ENCODE data around the gene CWC27. TPM values are rescaled to one million over a fixed set of nuclear protein-coding genes. Genes with fewer than 3 reads are reported as not detected.
A peak's percentile ranks its signal among the peaks of the same experiment; 100 is the strongest.

CWC27 gene
- total RNA-seq, 1 donor from 2014 or later: 29.3 TPM

DNA sequence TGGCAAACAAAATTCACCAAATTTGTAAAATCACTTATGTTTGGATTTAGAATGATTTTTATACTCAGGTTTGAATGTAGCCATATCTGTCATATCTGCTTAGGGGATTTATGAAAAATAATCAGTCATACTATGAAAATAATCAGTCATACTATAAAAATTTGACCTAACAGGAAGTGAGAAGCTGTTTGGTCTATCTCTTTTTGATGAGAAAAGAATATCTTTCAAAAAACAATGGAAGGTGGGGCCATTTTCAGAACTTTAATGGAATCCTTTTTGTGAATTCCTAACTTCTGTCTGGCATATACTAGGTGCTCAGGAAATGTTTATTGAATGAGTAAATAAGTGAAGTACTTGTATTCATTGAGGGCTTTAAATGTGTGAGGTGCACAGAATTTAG is 70.1 kb downstream of the CWC27 start:
- TF ChIP-seq, protein P1, sequence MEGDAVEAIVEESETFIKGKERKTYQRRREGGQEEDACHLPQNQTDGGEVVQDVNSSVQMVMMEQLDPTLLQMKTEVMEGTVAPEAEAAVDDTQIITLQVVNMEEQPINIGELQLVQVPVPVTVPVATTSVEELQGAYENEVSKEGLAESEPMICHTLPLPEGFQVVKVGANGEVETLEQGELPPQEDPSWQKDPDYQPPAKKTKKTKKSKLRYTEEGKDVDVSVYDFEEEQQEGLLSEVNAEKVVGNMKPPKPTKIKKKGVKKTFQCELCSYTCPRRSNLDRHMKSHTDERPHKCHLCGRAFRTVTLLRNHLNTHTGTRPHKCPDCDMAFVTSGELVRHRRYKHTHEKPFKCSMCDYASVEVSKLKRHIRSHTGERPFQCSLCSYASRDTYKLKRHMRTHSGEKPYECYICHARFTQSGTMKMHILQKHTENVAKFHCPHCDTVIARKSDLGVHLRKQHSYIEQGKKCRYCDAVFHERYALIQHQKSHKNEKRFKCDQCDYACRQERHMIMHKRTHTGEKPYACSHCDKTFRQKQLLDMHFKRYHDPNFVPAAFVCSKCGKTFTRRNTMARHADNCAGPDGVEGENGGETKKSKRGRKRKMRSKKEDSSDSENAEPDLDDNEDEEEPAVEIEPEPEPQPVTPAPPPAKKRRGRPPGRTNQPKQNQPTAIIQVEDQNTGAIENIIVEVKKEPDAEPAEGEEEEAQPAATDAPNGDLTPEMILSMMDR (IDR thresholded peaks at IDR 0.05; ENCODE audit: unreplicated experiment): no peak
- H3K9me3 Mint-ChIP-seq (ENCODE audit: unreplicated experiment): no peaks in the 10 kb centered on the region
- DNase-seq (ENCODE audit: low spot score): no peak
- H3K27ac Mint-ChIP-seq (ENCODE audit: unreplicated experiment): no peak overlapping the region
- H3K4me3 Mint-ChIP-seq (ENCODE audit: unreplicated experiment): no peak overlapping the region
- H3K27me3 Mint-ChIP-seq (ENCODE audit: unreplicated experiment): no peaks in the 10 kb centered on the region
- peaks cover 25% of the 10 kb centered on the region for H3K36me3 Mint-ChIP-seq (ENCODE audit: low read depth, unreplicated experiment)
- H3K4me1 Mint-ChIP-seq (ENCODE audit: unreplicated experiment): peaks cover 26% of the 10 kb centered on the region

DNA sequence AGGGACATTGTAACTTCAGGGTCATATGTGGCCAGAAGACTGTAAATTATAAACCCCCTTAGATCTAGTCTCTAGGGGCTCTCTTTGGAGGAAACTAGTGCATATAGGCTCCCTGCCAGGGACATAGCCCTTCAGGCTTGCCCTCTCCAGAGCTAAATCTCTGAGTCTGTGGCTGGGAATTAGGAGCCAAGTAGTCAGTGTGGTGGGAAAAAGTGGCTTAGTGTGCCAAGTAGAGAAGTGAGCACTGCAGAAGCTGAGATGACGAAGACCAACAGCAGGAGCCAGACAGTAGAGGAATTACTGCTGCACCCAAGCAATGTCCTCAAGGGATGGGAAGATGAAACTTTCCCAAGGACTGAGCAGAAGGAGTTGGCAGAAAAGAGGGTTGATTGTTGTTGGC is 71.2 kb downstream of the CWC27 start:
- Mint-ChIP-seq H3K9me3 (ENCODE audit: unreplicated experiment) (no peaks in the 10 kb centered on the region), H3K27me3 (ENCODE audit: unreplicated experiment) (no peaks in the 10 kb centered on the region), H3K4me3 (ENCODE audit: unreplicated experiment) (no peak overlapping the region), H3K36me3 (ENCODE audit: low read depth, unreplicated experiment) (peaks cover 35% of the 10 kb centered on the region), H3K4me1 (ENCODE audit: unreplicated experiment) (peaks cover 18% of the 10 kb centered on the region), H3K27ac (ENCODE audit: unreplicated experiment) (no peak overlapping the region)
- no peak for DNase-seq (ENCODE audit: low spot score)
- TF ChIP-seq, protein P1 (IDR thresholded peaks at IDR 0.05; ENCODE audit: unreplicated experiment): no peak

DNA sequence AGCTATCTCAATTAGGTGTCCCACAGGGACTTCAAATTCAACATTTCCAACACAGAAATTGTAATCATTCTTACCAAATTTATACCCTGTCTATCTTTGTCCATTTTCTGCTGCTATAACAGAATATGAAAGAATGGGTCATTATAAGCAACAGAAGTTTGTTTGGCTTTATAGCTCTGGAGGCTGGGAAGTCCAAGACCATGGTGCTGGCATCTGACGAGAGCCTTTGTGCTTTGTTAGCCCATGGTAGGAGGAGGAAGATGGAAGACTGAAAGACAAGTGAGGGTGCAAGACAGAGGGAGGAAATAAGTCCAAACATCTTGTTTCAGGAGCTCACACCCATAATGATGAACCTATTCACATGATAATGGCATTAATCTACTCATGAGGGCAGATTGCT is 72.2 kb downstream of the CWC27 start:
- no peaks in the 10 kb centered on the region for H3K9me3 Mint-ChIP-seq (ENCODE audit: unreplicated experiment)
- no peak overlapping the region for H3K27ac Mint-ChIP-seq (ENCODE audit: unreplicated experiment)
- no peak for DNase-seq (ENCODE audit: low spot score)
- H3K36me3 Mint-ChIP-seq (ENCODE audit: low read depth, unreplicated experiment): peaks cover 45% of the 10 kb centered on the region
- H3K4me1 Mint-ChIP-seq (ENCODE audit: unreplicated experiment): peaks cover 18% of the 10 kb centered on the region
- TF ChIP-seq, protein P1 (IDR thresholded peaks at IDR 0.05; ENCODE audit: unreplicated experiment): no peak
- H3K27me3 Mint-ChIP-seq (ENCODE audit: unreplicated experiment): no peaks in the 10 kb centered on the region
- H3K4me3 Mint-ChIP-seq (ENCODE audit: unreplicated experiment): peak overlapping the region; percentile 65

DNA sequence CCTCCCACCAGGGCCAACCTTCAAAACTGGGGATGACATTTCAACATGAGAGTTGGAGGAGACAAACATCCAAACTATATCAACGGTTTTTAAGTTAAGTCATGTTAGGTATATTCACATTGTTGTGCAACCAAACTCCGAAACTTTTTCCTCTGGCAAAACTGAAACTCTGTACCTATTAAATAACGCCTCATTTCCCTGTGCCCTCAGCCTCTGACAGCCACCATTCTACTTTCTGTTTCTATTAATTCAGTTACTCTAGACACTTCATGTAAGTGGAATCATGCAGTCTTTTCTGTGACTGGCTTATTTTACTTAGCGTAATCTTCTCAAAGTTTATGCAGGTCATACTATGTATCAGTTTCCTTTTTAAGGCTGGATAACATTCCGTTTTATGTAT is 85.0 kb downstream of the CWC27 start:
- Mint-ChIP-seq H3K27ac (ENCODE audit: unreplicated experiment) (no peak overlapping the region), H3K36me3 (ENCODE audit: low read depth, unreplicated experiment) (no peaks in the 10 kb centered on the region), H3K9me3 (ENCODE audit: unreplicated experiment) (no peaks in the 10 kb centered on the region), H3K4me1 (ENCODE audit: unreplicated experiment) (no peaks in the 10 kb centered on the region), H3K27me3 (ENCODE audit: unreplicated experiment) (peaks cover 2% of the 10 kb centered on the region), H3K4me3 (ENCODE audit: unreplicated experiment) (no peak overlapping the region)
- TF ChIP-seq, protein P1 (IDR thresholded peaks at IDR 0.05; ENCODE audit: unreplicated experiment): no peak
- DNase-seq (ENCODE audit: low spot score): no peak

DNA sequence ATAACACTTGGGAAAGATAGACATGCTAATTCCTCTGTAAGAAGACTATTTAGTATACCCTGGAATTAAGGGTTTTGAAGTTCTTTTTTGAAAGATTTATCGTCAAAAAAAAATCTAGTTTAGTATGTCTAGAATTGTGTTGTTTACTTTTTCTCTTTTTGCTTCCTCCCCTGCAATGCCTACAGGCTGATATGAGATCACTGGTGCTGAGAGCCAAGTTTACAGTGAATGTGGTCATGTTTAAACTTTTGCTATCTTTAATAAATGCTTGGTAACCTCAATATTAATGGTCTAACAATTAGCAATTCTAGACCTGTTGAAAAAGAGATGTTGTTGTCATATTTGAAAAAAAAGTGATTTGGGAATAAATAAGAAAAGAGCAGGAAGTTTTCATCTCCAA is 86.1 kb downstream of the CWC27 start:
- no peaks in the 10 kb centered on the region for H3K27me3 Mint-ChIP-seq (ENCODE audit: unreplicated experiment)
- DNase-seq (ENCODE audit: low spot score): no peak
- H3K9me3 Mint-ChIP-seq (ENCODE audit: unreplicated experiment): no peaks in the 10 kb centered on the region
- no peaks in the 10 kb centered on the region for H3K4me1 Mint-ChIP-seq (ENCODE audit: unreplicated experiment)
- no peaks in the 10 kb centered on the region for H3K36me3 Mint-ChIP-seq (ENCODE audit: low read depth, unreplicated experiment)
- TF ChIP-seq, protein P1 (IDR thresholded peaks at IDR 0.05; ENCODE audit: unreplicated experiment): no peak
- H3K4me3 Mint-ChIP-seq (ENCODE audit: unreplicated experiment): no peak overlapping the region
- H3K27ac Mint-ChIP-seq (ENCODE audit: unreplicated experiment): no peak overlapping the region
